Keratinocyte (primary cell): Measurements from ENCODE around the gene ABI3BP. TPM values are rescaled to one million over a fixed set of nuclear protein-coding genes. Genes with fewer than 3 reads are reported as not detected.

Experiments used
- DNase-seq: peaks from one replicate; pipeline ENCODE4 v3.0.0-alpha.2; 2011; ENCODE audit warnings: low read depth, missing footprints, low spot score
- FAIRE-seq: peaks from 2 replicates; lab custom pipeline; 2011; peaks lifted over from hg19 to GRCh38; lab: Jason Lieb, UNC
- H2AFZ ChIP-seq: 2 replicates; pipeline ENCODE4 v1.6.0; 2012; ENCODE audit warnings: low read length, control low read depth, inconsistent platforms; ENCODE audit not compliant: control insufficient read depth
- H3K27ac ChIP-seq: 2 replicates; pipeline ENCODE4 v1.5.1; 2011; ENCODE audit warnings: low read length; ENCODE audit not compliant: control insufficient read depth, insufficient read depth
- H3K27me3 ChIP-seq: 3 replicates; pipeline ENCODE4 v1.6.0; 2011; ENCODE audit warnings: low read length; ENCODE audit not compliant: control insufficient read depth, insufficient read depth; ENCODE audit errors: extremely low read depth
- H3K36me3 ChIP-seq, 2 experiments: 2 replicates in 1 of 2; 3 replicates in 1 of 2; pipeline ENCODE4 v1.5.1; 2011; ENCODE audit warnings: low read length in 2 of 2, mild to moderate bottlenecking in 1 of 2; ENCODE audit not compliant: control insufficient read depth in 2 of 2, insufficient read depth in 2 of 2; ENCODE audit errors: extremely low read depth in 1 of 2
- H3K4me1 ChIP-seq: 3 replicates; pipeline ENCODE4 v1.5.1; 2011; ENCODE audit warnings: low read length; ENCODE audit not compliant: control insufficient read depth, insufficient read depth; ENCODE audit errors: extremely low read depth
- H3K4me2 ChIP-seq: 3 replicates; pipeline ENCODE4 v1.6.0; 2011; ENCODE audit warnings: low read depth, low read length; ENCODE audit not compliant: control insufficient read depth, insufficient read depth; ENCODE audit errors: extremely low read depth
- H3K4me3 ChIP-seq, 3 experiments: fragments of 200-600 bp in 1 of 3; sonication (generic) in 1 of 3; 2 replicates in 2 of 3; 3 replicates in 1 of 3; pipeline ENCODE4 v1.5.1; 2011 to 2016; ENCODE audit warnings: low read length in 3 of 3, mild to moderate bottlenecking in 3 of 3, control low read depth in 2 of 3, inconsistent platforms in 1 of 3, low read depth in 1 of 3, mixed read lengths in 1 of 3, mixed run types in 1 of 3, moderate library complexity in 1 of 3; ENCODE audit not compliant: control insufficient read depth in 2 of 3, insufficient read depth in 2 of 3; ENCODE audit errors: extremely low read depth in 1 of 3
- H3K79me2 ChIP-seq: 2 replicates; pipeline ENCODE4 v1.6.0; 2012; ENCODE audit warnings: low read length; ENCODE audit not compliant: control insufficient read depth, insufficient read depth
- H3K9ac ChIP-seq: 3 replicates; pipeline ENCODE4 v1.6.0; 2011; ENCODE audit warnings: low read length; ENCODE audit not compliant: control insufficient read depth, insufficient read depth; ENCODE audit errors: extremely low read depth
- H3K9me1 ChIP-seq: 3 replicates; pipeline ENCODE4 v1.6.0; 2011; ENCODE audit warnings: low read length; ENCODE audit not compliant: control insufficient read depth, insufficient read depth; ENCODE audit errors: extremely low read depth
- H3K9me3 ChIP-seq: 2 replicates; pipeline ENCODE4 v1.5.1; 2012; ENCODE audit warnings: low read depth, low read length; ENCODE audit not compliant: control insufficient read depth
- H4K20me1 ChIP-seq: 3 replicates; pipeline ENCODE4 v1.6.0; 2011; ENCODE audit warnings: low read length; ENCODE audit not compliant: control insufficient read depth, insufficient read depth; ENCODE audit errors: extremely low read depth
- EZH2 ChIP-seq: IDR thresholded peaks from one replicate; pipeline ENCODE4 v1.6.1; 2012; ENCODE audit warnings: inconsistent platforms, mild to moderate bottlenecking, low read length, moderate library complexity
- dilution Hi-C: fragments of 300-500 bp; cut with MboI; formaldehyde crosslinking; loops from one replicate; pipeline ENCODE4 v1.7.0; 2020; ENCODE audit warnings: low sequenced_read_pairs; ENCODE audit not compliant: extremely low pct_ligation_motif_present
- polyA plus RNA-seq, 5 experiments: library from polyadenylated mRNA; depleted of rRNA in 3 of 5; stranded (reverse) in 3 of 5; stranded (forward) in 1 of 5; unstranded in 1 of 5; fragments of >200 nt; gene quantifications; 1 replicate in 1 of 5; 2 replicates in 3 of 5; 3 replicates in 1 of 5; pipeline versions ENCODE4 v1.2.1 to v1.2.3, GENCODE V29; 2011 to 2012; ENCODE audit warnings: missing spikeins in 2 of 5, low read depth in 1 of 5, low replicate concordance in 1 of 5
- TF ChIP-seq, protein P1 (sequence below), 3 experiments: IDR thresholded peaks in 1 of 3; conservative IDR thresholded peaks in 1 of 3; optimal IDR thresholded peaks in 1 of 3; 2 replicates in 2 of 3; 3 replicates in 1 of 3; pipeline versions ENCODE3 to v1.5.1; 2011; ENCODE audit warnings: low read length in 3 of 3, mild to moderate bottlenecking in 3 of 3, moderate library complexity in 2 of 3, control low read depth in 1 of 3, inconsistent platforms in 1 of 3; ENCODE audit not compliant: insufficient read depth in 2 of 3; ENCODE audit errors: extremely low read depth in 1 of 3

Gene ABI3BP
- polyA plus RNA-seq, 1 donor (not counting 4 experiments of a cell fraction or from before 2014, with no cell fraction given): 0.59 TPM

DNA sequence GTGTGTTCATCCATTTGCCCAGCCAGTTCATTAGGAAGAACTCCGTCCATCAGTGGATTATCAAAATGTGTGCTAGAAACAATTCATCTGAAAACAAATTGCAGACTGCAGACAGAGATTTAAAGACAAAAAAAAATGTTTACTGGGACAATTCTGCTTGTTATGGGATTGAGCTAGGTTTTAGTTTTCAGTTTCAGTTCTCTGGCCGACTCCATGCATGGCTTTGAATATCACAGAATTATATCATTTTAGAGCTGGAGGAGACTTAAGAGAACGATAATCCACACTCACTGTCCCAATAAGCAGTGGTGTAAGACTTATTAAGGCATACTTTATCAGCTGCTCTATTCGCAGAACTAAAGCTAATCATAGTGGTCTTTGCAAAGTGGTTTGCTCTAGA, 232.8 kb downstream of the ABI3BP start:
- H3K9me3 ChIP-seq: no peaks in the 10 kb centered on the region
- no peaks in the 10 kb centered on the region for H3K9me1 ChIP-seq
- no peak overlapping the region for H3K9ac ChIP-seq
- H3K4me3 ChIP-seq: no peak overlapping the region
- no peak for DNase-seq
- H3K36me3 ChIP-seq: no peaks in the 10 kb centered on the region
- FAIRE-seq: no peak
- H2AFZ ChIP-seq: no peak overlapping the region
- no peak overlapping the region for H3K4me2 ChIP-seq
- no peaks in the 10 kb centered on the region for H3K79me2 ChIP-seq
- no peaks in the 10 kb centered on the region for H3K27me3 ChIP-seq
- H4K20me1 ChIP-seq: no peaks in the 10 kb centered on the region
- TF ChIP-seq EZH2: no peak
- TF ChIP-seq, protein P1, sequence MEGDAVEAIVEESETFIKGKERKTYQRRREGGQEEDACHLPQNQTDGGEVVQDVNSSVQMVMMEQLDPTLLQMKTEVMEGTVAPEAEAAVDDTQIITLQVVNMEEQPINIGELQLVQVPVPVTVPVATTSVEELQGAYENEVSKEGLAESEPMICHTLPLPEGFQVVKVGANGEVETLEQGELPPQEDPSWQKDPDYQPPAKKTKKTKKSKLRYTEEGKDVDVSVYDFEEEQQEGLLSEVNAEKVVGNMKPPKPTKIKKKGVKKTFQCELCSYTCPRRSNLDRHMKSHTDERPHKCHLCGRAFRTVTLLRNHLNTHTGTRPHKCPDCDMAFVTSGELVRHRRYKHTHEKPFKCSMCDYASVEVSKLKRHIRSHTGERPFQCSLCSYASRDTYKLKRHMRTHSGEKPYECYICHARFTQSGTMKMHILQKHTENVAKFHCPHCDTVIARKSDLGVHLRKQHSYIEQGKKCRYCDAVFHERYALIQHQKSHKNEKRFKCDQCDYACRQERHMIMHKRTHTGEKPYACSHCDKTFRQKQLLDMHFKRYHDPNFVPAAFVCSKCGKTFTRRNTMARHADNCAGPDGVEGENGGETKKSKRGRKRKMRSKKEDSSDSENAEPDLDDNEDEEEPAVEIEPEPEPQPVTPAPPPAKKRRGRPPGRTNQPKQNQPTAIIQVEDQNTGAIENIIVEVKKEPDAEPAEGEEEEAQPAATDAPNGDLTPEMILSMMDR (optimal IDR thresholded peaks at IDR 0.05 in 1 of 3, IDR thresholded peaks at IDR 0.05 in 1 of 3, conservative IDR thresholded peaks at IDR 0.05 in 1 of 3; ENCODE audit: extremely low read depth in 1 of 3, insufficient read depth in 2 of 3, low read length in 3 of 3): no peak
- no peaks in the 10 kb centered on the region for H3K4me1 ChIP-seq
- dilution Hi-C loops: no loop called here
- H3K27ac ChIP-seq: no peak overlapping the region

- no peak for TF ChIP-seq EZH2
- TF ChIP-seq, protein P1 (optimal IDR thresholded peaks at IDR 0.05 in 1 of 3, IDR thresholded peaks at IDR 0.05 in 1 of 3, conservative IDR thresholded peaks at IDR 0.05 in 1 of 3; ENCODE audit: extremely low read depth in 1 of 3, insufficient read depth in 2 of 3, low read length in 3 of 3): no peak
Observed at GRCh38 chr3:100759950-100760349, 233.3 kb downstream of the ABI3BP start.

More at GRCh38 chr3:100759950-100760349, 233.3 kb downstream of the ABI3BP start:
- FAIRE-seq: no peak
- no peak overlapping the region for H3K9ac ChIP-seq
- no peak overlapping the region for H3K27ac ChIP-seq
- no peak for DNase-seq
- H3K9me3 ChIP-seq: no peaks in the 10 kb centered on the region
- dilution Hi-C loops: no loop called here
- no peaks in the 10 kb centered on the region for H3K9me1 ChIP-seq
- no peak overlapping the region for H2AFZ ChIP-seq
- no peaks in the 10 kb centered on the region for H3K27me3 ChIP-seq
- no peak overlapping the region for H3K4me2 ChIP-seq
- H3K36me3 ChIP-seq: no peaks in the 10 kb centered on the region
- no peaks in the 10 kb centered on the region for H3K4me1 ChIP-seq
- H3K79me2 ChIP-seq: no peaks in the 10 kb centered on the region
- no peaks in the 10 kb centered on the region for H4K20me1 ChIP-seq
- H3K4me3 ChIP-seq: no peak overlapping the region
